Brain microvascular endothelial cell (primary cell): ENCODE results near the gene MARK4.
"Not testable (repeated sequence)": the region's sequence is repeated elsewhere in the genome, so short reads cannot be mapped to it uniquely, and the experiment has no call there.

Experiments
- DNase-seq: peaks from one replicate; pipeline ENCODE4 v3.0.0-alpha.2; 2020
- H3K27ac ChIP-seq: fragments of 250-450 bp; sonication (Bioruptor Pico); 2 replicates; pipeline ENCODE4 v1.5.1; 2020; ENCODE audit warnings: mild to moderate bottlenecking, moderate library complexity
- H3K27me3 ChIP-seq: fragments of 250-450 bp; sonication (Bioruptor Pico); replicated peaks from 2 replicates; pipeline ENCODE4 v1.5.1; 2020; ENCODE audit warnings: mild to moderate bottlenecking
- H3K36me3 ChIP-seq: fragments of 250-450 bp; sonication (Bioruptor Pico); replicated peaks from 2 replicates; pipeline ENCODE4 v1.5.1; 2020; ENCODE audit warnings: mild to moderate bottlenecking
- H3K4me3 ChIP-seq: 2 replicates; pipeline ENCODE4 v1.5.1; 2011; ENCODE audit warnings: low read depth, mild to moderate bottlenecking, control low read depth, low read length, moderate library complexity
- in situ Hi-C: cut with HindIII; loops from 2 replicates; pipeline ENCODE4 v1.10.0; 2017; ENCODE audit warnings: low sequenced_read_pairs, low pct_ligation_motif_present
- TF ChIP-seq, protein P1 (sequence below): IDR thresholded peaks from 2 replicates; pipeline ENCODE4 v1.5.1; 2011; ENCODE audit warnings: low read depth, mild to moderate bottlenecking, moderate library complexity, low read length, control low read depth, inconsistent platforms; ENCODE audit errors: missing control alignments

The MARK4 gene

GRCh38 chr19:45306518-45307027, 55.5 kb downstream of the MARK4 start:
- TF ChIP-seq, protein P1, sequence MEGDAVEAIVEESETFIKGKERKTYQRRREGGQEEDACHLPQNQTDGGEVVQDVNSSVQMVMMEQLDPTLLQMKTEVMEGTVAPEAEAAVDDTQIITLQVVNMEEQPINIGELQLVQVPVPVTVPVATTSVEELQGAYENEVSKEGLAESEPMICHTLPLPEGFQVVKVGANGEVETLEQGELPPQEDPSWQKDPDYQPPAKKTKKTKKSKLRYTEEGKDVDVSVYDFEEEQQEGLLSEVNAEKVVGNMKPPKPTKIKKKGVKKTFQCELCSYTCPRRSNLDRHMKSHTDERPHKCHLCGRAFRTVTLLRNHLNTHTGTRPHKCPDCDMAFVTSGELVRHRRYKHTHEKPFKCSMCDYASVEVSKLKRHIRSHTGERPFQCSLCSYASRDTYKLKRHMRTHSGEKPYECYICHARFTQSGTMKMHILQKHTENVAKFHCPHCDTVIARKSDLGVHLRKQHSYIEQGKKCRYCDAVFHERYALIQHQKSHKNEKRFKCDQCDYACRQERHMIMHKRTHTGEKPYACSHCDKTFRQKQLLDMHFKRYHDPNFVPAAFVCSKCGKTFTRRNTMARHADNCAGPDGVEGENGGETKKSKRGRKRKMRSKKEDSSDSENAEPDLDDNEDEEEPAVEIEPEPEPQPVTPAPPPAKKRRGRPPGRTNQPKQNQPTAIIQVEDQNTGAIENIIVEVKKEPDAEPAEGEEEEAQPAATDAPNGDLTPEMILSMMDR = no peak
- Histone ChIP-seq H3K27ac (no peak overlapping the region), H3K27me3 (no peaks in the 10 kb centered on the region), H3K36me3 (no peaks in the 10 kb centered on the region), H3K4me3 (no peak overlapping the region)
- no peak for DNase-seq
- in situ Hi-C loops = no loop called here

DNA sequence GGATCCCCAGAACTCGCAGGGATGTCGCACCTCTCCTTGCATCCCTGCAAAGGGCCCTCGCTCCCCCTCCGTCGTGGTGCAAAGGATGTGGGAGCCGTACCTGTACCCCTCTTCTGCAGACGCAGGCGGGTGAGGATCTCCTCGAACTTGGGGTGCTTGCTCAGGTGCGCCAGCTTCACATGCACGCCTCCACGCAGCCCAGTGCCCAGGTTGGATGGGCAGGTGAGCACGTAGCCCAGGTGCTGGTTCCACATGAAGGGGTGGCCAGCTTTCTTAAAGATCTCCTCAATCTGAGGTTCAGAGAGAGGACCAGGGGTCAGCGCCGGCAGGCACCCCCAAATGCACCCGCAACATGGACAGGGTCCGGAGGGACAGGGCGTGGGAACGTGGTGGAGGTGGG, 56.3 kb downstream of the MARK4 start:
- in situ Hi-C loops = no loop called here
- H3K4me3 ChIP-seq = no peak overlapping the region
- no peaks in the 10 kb centered on the region for H3K36me3 ChIP-seq
- no peaks in the 10 kb centered on the region for H3K27me3 ChIP-seq
- no peak overlapping the region for H3K27ac ChIP-seq
- TF ChIP-seq, protein P1 = no peak
- no peak for DNase-seq

DNA sequence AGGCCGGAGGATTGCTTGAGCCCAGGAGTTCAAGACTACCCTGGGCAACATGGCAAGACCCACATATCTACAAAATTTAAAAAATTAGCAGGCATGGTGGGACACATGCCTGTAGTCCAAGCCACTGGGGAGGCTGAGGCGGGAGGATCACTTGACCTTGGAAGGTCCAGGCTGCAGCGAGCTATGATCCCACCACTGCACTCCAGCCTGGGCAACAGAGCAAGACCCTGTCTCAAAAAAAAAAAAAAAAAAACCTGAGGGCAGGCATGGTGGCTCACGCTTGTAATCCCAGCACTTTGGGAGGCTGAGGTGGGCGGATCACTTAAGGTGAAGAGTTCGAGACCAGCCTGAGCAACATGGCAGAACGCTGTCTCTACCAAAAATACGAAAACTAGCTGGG, 58.3 kb downstream of the MARK4 start:
- DNase-seq, H3K4me3 ChIP-seq, H3K27ac ChIP-seq, in situ Hi-C loops, H3K36me3 ChIP-seq, H3K27me3 ChIP-seq: not testable (repeated sequence)

DNA sequence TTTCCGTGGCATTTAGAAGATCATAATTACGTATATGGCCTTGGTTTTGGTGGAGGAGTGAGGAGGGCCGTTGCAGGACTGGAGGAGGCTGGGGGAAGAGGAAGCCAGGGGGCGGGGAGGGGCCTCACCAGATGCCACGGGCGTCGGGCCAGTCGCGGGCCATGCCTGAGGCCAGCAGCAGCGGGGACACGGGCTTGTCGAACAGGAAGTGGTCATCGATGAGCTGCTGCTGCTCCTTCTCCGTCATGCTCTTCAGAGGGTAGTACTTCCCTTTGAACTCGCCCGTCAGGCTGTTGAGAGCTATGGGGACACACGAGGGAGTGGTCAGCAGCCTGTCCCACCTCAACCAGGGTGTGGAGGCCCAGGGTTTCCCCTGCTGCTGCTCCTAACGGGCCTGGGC, 60.5 kb downstream of the MARK4 start:
- Histone ChIP-seq H3K27me3 (peaks cover 6% of the 10 kb centered on the region), H3K27ac (no peak overlapping the region), H3K36me3 (no peaks in the 10 kb centered on the region), H3K4me3 (no peak overlapping the region)
- no peak for DNase-seq
- TF ChIP-seq, protein P1 = no peak
- in situ Hi-C loops = no loop called here

GRCh38 chr19:45312285-45312684, 61.2 kb downstream of the MARK4 start:
- DNase-seq, H3K4me3 ChIP-seq, H3K27me3 ChIP-seq, H3K27ac ChIP-seq, H3K36me3 ChIP-seq, in situ Hi-C loops: not testable (repeated sequence)

- Histone ChIP-seq H3K36me3 (no peaks in the 10 kb centered on the region), H3K27me3 (peaks cover 6% of the 10 kb centered on the region), H3K27ac (no peak overlapping the region), H3K4me3 (no peak overlapping the region)
- no peak for DNase-seq
- TF ChIP-seq, protein P1 = no peak
- in situ Hi-C loops = no loop called here
Observed at GRCh38 chr19:45314708-45315245, 63.7 kb downstream of the MARK4 start.

DNA sequence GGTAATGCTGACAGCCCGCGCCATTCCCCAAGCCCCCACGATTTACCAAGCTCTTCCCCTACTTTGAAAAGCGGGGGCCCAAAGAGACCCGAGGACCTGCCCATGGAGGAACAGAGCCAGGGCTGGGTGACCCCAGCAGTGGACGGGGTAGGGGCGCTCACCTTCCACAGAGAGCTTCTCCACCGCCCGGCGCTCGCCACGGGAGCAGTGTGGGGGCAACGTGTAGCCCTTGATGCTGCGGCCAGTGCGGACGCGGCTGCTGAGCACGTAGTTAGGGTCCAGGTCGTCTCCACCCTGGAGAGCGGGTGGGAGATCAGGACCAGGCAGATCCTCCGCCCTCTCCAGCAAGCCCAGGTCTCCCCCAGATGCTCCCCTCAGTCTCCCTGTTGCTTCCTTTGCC, 64.2 kb downstream of the MARK4 start:
- Histone ChIP-seq H3K27ac (no peak overlapping the region), H3K4me3 (no peak overlapping the region), H3K27me3 (peaks cover 6% of the 10 kb centered on the region), H3K36me3 (no peaks in the 10 kb centered on the region)
- no peak for DNase-seq
- in situ Hi-C loops = no loop called here
- TF ChIP-seq, protein P1 = no peak
